ENCODE results near the gene SUPV3L1. TPM values are rescaled to one million over a fixed set of nuclear protein-coding genes. Genes with fewer than 3 reads are reported as not detected.

SUPV3L1 gene
- total RNA-seq, 1 experiment from 2014 or later = 117 TPM

DNA sequence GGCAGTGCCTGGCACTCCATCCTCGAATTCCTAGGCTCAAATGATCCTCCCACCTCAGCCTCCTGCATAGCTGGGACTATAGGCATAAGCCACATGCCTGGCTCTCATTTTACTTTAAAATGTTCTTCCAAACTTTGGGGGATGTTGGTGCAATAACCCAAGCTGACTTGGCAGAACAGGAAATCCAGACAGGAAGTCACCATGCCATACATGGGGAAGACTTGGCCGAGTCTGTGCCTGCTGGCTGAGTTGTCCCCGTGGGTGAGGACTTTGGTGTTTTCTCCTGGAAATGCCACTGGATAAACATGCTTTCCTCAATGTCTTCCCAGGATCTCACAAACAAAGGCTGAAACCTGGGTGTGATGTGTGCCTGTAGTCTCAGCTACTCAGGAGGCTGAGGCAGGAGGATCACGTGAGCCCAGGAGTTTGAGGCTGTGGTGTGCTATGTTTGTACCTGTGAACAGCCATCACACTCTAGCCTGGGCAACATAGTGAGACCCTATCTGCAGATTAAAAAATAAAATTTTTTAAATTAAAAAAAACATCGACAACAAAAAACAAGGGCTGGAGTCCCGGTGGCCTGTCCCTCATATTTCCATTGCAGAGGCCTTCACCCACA, 59.9 kb downstream of the SUPV3L1 start:
- TF ChIP-seq EZH2phosphoT487 (IDR thresholded peaks at IDR 0.05; ENCODE audit: borderline replicate concordance, low read length) (no peak), EZH2 (IDR thresholded peaks at IDR 0.05; ENCODE audit: low read length, unreplicated experiment) (no peak)
- TF ChIP-seq, protein P1, sequence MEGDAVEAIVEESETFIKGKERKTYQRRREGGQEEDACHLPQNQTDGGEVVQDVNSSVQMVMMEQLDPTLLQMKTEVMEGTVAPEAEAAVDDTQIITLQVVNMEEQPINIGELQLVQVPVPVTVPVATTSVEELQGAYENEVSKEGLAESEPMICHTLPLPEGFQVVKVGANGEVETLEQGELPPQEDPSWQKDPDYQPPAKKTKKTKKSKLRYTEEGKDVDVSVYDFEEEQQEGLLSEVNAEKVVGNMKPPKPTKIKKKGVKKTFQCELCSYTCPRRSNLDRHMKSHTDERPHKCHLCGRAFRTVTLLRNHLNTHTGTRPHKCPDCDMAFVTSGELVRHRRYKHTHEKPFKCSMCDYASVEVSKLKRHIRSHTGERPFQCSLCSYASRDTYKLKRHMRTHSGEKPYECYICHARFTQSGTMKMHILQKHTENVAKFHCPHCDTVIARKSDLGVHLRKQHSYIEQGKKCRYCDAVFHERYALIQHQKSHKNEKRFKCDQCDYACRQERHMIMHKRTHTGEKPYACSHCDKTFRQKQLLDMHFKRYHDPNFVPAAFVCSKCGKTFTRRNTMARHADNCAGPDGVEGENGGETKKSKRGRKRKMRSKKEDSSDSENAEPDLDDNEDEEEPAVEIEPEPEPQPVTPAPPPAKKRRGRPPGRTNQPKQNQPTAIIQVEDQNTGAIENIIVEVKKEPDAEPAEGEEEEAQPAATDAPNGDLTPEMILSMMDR (conservative IDR thresholded peaks at IDR 0.05; ENCODE audit: low read depth, low read length) = no peak
- no peak overlapping the region for H3K9ac ChIP-seq (ENCODE audit: low read length)
- H2AFZ ChIP-seq (ENCODE audit: low read length) = peak overlapping the region; percentile 24; the same call in 1 of the 2 replicates
- no peak overlapping the region for H3K27ac ChIP-seq (ENCODE audit: low read length)
- CTCF ChIA-PET = interaction anchor here (1.7 kb wide), 1 partner anchor 153 kb away, joined by 5 read pairs; no protein-coding TSS in a partner anchor
- H3K79me2 ChIP-seq (ENCODE audit: low read length) = no peaks in the 10 kb centered on the region
- POLR2A ChIA-PET (ENCODE audit: unreplicated experiment) = no interaction called here
- no peaks in the 10 kb centered on the region for H4K20me1 ChIP-seq (ENCODE audit: low read length)
- DNase-seq (peak; percentile 42), ATAC-seq (no peak; the same call in 1 of the 2 replicates)
- H3K9me2 ChIP-seq (replicated peaks; ENCODE audit: low read length) = no peaks in the 10 kb centered on the region
- no peak overlapping the region for H3K4me3 ChIP-seq (ENCODE audit: low read length)
- no peaks in the 10 kb centered on the region for H3F3A ChIP-seq (ENCODE audit: low read length, unreplicated experiment)
- H3K4me1 ChIP-seq (ENCODE audit: insufficient read depth, low read length) = peaks cover 25% of the 10 kb centered on the region
- H3K9me3 ChIP-seq (ENCODE audit: low read length) = no peaks in the 10 kb centered on the region
- no TSS peak for BruUV-seq (replicated peaks)
- no peaks in the 10 kb centered on the region for H3K27me3 ChIP-seq (ENCODE audit: low read length)
- H3K4me2 ChIP-seq (ENCODE audit: low read length) = no peak overlapping the region
- intact Hi-C loops (cut with micrococcal nuclease) = loop anchor here (5.0 kb wide), 3 partner anchors 167 to 397 kb away; no protein-coding TSS in a partner anchor
- no peaks in the 10 kb centered on the region for H3K36me3 ChIP-seq (ENCODE audit: low read depth, low read length)

DNA sequence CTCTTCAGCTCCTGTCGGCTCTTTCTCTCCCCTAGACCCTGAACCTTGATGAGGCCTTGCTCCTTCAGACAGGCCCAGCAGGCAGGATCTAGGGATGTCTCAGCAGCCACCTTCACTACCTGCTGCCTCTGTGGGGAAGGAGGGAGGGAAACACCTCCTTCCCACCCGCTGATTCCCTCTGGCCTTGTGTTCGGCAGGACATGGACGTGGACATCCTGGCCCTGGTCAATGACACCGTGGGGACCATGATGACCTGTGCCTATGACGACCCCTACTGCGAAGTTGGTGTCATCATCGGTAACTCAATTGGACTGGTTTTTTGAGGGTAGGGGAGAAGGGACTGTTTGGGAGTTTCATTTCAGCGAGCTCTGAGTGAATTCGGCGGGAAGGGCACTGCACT, 60.4 kb downstream of the SUPV3L1 start:
- TF ChIP-seq EZH2 (IDR thresholded peaks at IDR 0.05; ENCODE audit: low read length, unreplicated experiment) = no peak
- TF ChIP-seq, protein P1 (conservative IDR thresholded peaks at IDR 0.05; ENCODE audit: low read depth, low read length) = no peak
- BruUV-seq (replicated peaks) = no TSS peak
- H3K4me3 ChIP-seq (ENCODE audit: low read length) = no peak overlapping the region

DNA sequence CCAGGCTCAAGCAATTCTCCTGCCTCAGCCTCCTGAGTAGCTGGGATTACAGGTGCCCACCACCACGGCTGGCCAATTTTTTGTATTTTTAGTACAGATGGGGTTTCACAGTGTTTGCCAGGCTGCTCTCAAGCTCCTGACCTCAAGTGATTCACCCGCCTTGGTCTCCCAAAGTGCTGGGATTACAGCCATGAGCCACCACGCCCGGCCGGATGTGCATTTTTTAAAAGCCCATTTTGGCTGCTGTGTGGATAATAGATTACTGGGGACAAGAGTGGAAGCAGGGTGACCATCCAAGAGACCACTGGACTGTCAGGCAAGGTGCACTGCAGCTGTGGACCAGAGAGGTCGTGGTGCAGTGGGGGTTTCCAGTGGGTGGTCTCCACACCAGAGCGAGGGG, 61.5 kb downstream of the SUPV3L1 start:
- CTCF ChIA-PET = interaction anchor here (0.6 to 1.3 kb wide), 5 partner anchors 149 to 281 kb away, joined by 3 read pairs; no protein-coding TSS in a partner anchor
- BruUV-seq (replicated peaks) = no TSS peak
- H3K9me2 ChIP-seq (replicated peaks; ENCODE audit: low read length) = no peaks in the 10 kb centered on the region
- H3K36me3 ChIP-seq (ENCODE audit: low read depth, low read length) = no peaks in the 10 kb centered on the region
- no peaks in the 10 kb centered on the region for H3K79me2 ChIP-seq (ENCODE audit: low read length)
- peak overlapping the region; percentile 47 for H2AFZ ChIP-seq (ENCODE audit: low read length)
- ATAC-seq (peak; percentile 61), DNase-seq (peak; percentile 85)
- H3F3A ChIP-seq (ENCODE audit: low read length, unreplicated experiment) = no peaks in the 10 kb centered on the region
- intact Hi-C loops (cut with micrococcal nuclease) = loop anchor here (1.0 kb wide), 1 partner anchor 151 kb away; no protein-coding TSS in a partner anchor
- no peak overlapping the region for H3K27ac ChIP-seq (ENCODE audit: low read length)
- no peak overlapping the region for H3K4me3 ChIP-seq (ENCODE audit: low read length)
- POLR2A ChIA-PET (ENCODE audit: unreplicated experiment) = no interaction called here
- TF ChIP-seq, protein P1 (conservative IDR thresholded peaks at IDR 0.05; ENCODE audit: low read depth, low read length) = no peak
- TF ChIP-seq EZH2 (IDR thresholded peaks at IDR 0.05; ENCODE audit: low read length, unreplicated experiment) (no peak), EZH2phosphoT487 (IDR thresholded peaks at IDR 0.05; ENCODE audit: borderline replicate concordance, low read length) (no peak)
- peak overlapping the region; percentile 48 for H3K4me2 ChIP-seq (ENCODE audit: low read length)
- no peaks in the 10 kb centered on the region for H3K27me3 ChIP-seq (ENCODE audit: low read length)
- peaks cover 25% of the 10 kb centered on the region for H3K4me1 ChIP-seq (ENCODE audit: insufficient read depth, low read length)
- H4K20me1 ChIP-seq (ENCODE audit: low read length) = no peaks in the 10 kb centered on the region
- no peak overlapping the region for H3K9ac ChIP-seq (ENCODE audit: low read length)
- H3K9me3 ChIP-seq (ENCODE audit: low read length) = no peaks in the 10 kb centered on the region

More for the DNA sequence above, 60.4 kb downstream of the SUPV3L1 start:
- H3F3A ChIP-seq (ENCODE audit: low read length, unreplicated experiment) = no peaks in the 10 kb centered on the region
- H4K20me1 ChIP-seq (ENCODE audit: low read length) = no peaks in the 10 kb centered on the region
- no peak for DNase-seq
- H3K9ac ChIP-seq (ENCODE audit: low read length) = no peak overlapping the region
- H3K9me3 ChIP-seq (ENCODE audit: low read length) = no peaks in the 10 kb centered on the region
- no peak overlapping the region for H3K27ac ChIP-seq (ENCODE audit: low read length)
- H3K4me1 ChIP-seq (ENCODE audit: insufficient read depth, low read length) = peaks cover 25% of the 10 kb centered on the region
- ChIA-PET POLR2A (ENCODE audit: unreplicated experiment) (no interaction called here), CTCF (interaction anchor here (1.7 kb wide), 1 partner anchor 152 kb away, joined by 5 read pairs; no protein-coding TSS in a partner anchor)
- no peaks in the 10 kb centered on the region for H3K9me2 ChIP-seq (replicated peaks; ENCODE audit: low read length)
- no peaks in the 10 kb centered on the region for H3K79me2 ChIP-seq (ENCODE audit: low read length)
- intact Hi-C loops (cut with micrococcal nuclease) = no loop called here
- ATAC-seq = no peak
- no peak overlapping the region for H3K4me2 ChIP-seq (ENCODE audit: low read length)
- H3K36me3 ChIP-seq (ENCODE audit: low read depth, low read length) = no peaks in the 10 kb centered on the region
- no peaks in the 10 kb centered on the region for H3K27me3 ChIP-seq (ENCODE audit: low read length)
- H2AFZ ChIP-seq (ENCODE audit: low read length) = no peak overlapping the region

All from PC-3 (cell line).